HG03066 (cell line): Measurements from ENCODE around the gene LRRC74A.
A peak's percentile ranks its signal among the peaks of the same experiment; 100 is the strongest.

ENCODE experiments used
- ATAC-seq: cut with Tn5 transposase; IDR thresholded peaks from one replicate; pipeline ENCODE4 v1.9.1; 2021; ENCODE audit warnings: low read depth; ENCODE audit not compliant: unreplicated experiment

The LRRC74A gene

GRCh38 chr14:76808990-76809389 lies 17.2 kb upstream of the LRRC74A start:
- no peak for ATAC-seq

GRCh38 chr14:76810525-76810924 lies 15.7 kb upstream of the LRRC74A start:
- no peak for ATAC-seq

GRCh38 chr14:76810953-76811400 lies 15.2 kb upstream of the LRRC74A start:
- ATAC-seq, result no peak

GRCh38 chr14:76811561-76811960 lies 14.6 kb upstream of the LRRC74A start:
- ATAC-seq, result no peak

- ATAC-seq, result peak; percentile 24
These were observed 14.2 kb upstream of the LRRC74A start for GRCh38 chr14:76812093-76812421.

- peak; percentile 90 for ATAC-seq
These were observed 13.5 kb upstream of the LRRC74A start, which contains the start of gene ANGEL1 for GRCh38 chr14:76812422-76813383. Gene ANGEL1 (minus strand): TSS chr14:76812882. CDS start chr14:76812827, 55 bp downstream.

GRCh38 chr14:76814726-76815645 lies 11.2 kb upstream of the LRRC74A start:
- ATAC-seq, result no peak

- ATAC-seq, result no peak
These were observed 5.5 kb upstream of the LRRC74A start for GRCh38 chr14:76820700-76821099.

- ATAC-seq, result no peak
These were observed 1.6 kb downstream of the LRRC74A start for GRCh38 chr14:76827696-76828296.

GRCh38 chr14:76828339-76829012 lies 2.3 kb downstream of the LRRC74A start:
- no peak for ATAC-seq

GRCh38 chr14:76829013-76829365 lies 2.8 kb downstream of the LRRC74A start:
- no peak for ATAC-seq

- ATAC-seq, result no peak
These were observed 3.6 kb downstream of the LRRC74A start for GRCh38 chr14:76829650-76830421.

- no peak for ATAC-seq
These were observed 4.3 kb downstream of the LRRC74A start for GRCh38 chr14:76830556-76830955.

GRCh38 chr14:76832503-76832988 lies 6.3 kb downstream of the LRRC74A start:
- no peak for ATAC-seq

- ATAC-seq, result no peak
These were observed 6.8 kb downstream of the LRRC74A start for GRCh38 chr14:76833011-76833410.

- ATAC-seq, result no peak
These were observed 8.0 kb downstream of the LRRC74A start for GRCh38 chr14:76834241-76834661.

- ATAC-seq, result no peak
These were observed 9.9 kb downstream of the LRRC74A start for GRCh38 chr14:76836029-76836630.

GRCh38 chr14:76837524-76837923 lies 11.3 kb downstream of the LRRC74A start:
- no peak for ATAC-seq

GRCh38 chr14:76842414-76842813 lies 16.2 kb downstream of the LRRC74A start:
- no peak for ATAC-seq
